ENCODE data around the gene KLK1. TPM values are rescaled to one million over a fixed set of nuclear protein-coding genes. Genes with fewer than 3 reads are reported as not detected.

The KLK1 gene
- total and polyA plus RNA-seq, 7 donors = 0.08 to 0.48 (median 0.33) TPM; not detected in 3

GRCh38 chr19:50795664-50796073 is 27.9 kb downstream of the KLK1 start:
- ATAC-seq (no peak), DNase-seq (no peak)
- Histone ChIP-seq H3K36me3 (ENCODE audit: insufficient read depth in 1 of 2, low read depth in 1 of 2) (peaks cover 3 to 43% of the 10 kb centered on the region in 2 donors), H3K4me3 (no peak overlapping the region), H3K27me3 (ENCODE audit: insufficient read depth in 3 of 3, low read length in 2 of 3) (peaks cover 0 to 2% (median 0%) of the 10 kb centered on the region in 3 donors), H3K4me1 (no peaks in the 10 kb centered on the region), H3K9me3 (no peaks in the 10 kb centered on the region), H3K27ac (no peak overlapping the region)
- TF ChIP-seq CTCF (IDR thresholded peaks at IDR 0.05) = no peak
- WGBS, 3 donors = 76 to 88% (median 77%) methylated on average over 4 of the region's 4 CpGs
- intact Hi-C loops (cut with DNase I) = no loop called here

- H3K27ac ChIP-seq = no peak overlapping the region
- intact Hi-C loops (cut with DNase I) = no loop called here
- peak in 3 of 4 donors; percentile 24 to 35 (median 27) for ATAC-seq
- DNase-seq = no peak
- H3K9me3 ChIP-seq = no peaks in the 10 kb centered on the region
- no peak for TF ChIP-seq CTCF (IDR thresholded peaks at IDR 0.05)
- H3K4me1 ChIP-seq = no peaks in the 10 kb centered on the region
- no peak overlapping the region for H3K4me3 ChIP-seq
- H3K27me3 ChIP-seq (ENCODE audit: insufficient read depth in 3 of 3, low read length in 2 of 3) = peaks cover 0 to 2% (median 0%) of the 10 kb centered on the region in 3 donors
- peaks cover 3 to 40% of the 10 kb centered on the region in 2 donors for H3K36me3 ChIP-seq (ENCODE audit: insufficient read depth in 1 of 2, low read depth in 1 of 2)
- 39 to 45% (median 42%) methylated on average over 18 of the region's 18 CpGs for WGBS, 3 donors
These were observed 28.5 kb downstream of the KLK1 start for GRCh38 chr19:50794876-50795663.

GRCh38 chr19:50794074-50794875 is 29.3 kb downstream of the KLK1 start:
- peaks cover 3 to 32% of the 10 kb centered on the region in 2 donors for H3K36me3 ChIP-seq (ENCODE audit: insufficient read depth in 1 of 2, low read depth in 1 of 2)
- 12 to 21% (median 21%) methylated on average over 14 to 16 of the region's 16 CpGs for WGBS, 3 donors
- no peaks in the 10 kb centered on the region for H3K4me1 ChIP-seq
- no peak for DNase-seq
- no peak overlapping the region for H3K4me3 ChIP-seq
- intact Hi-C loops (cut with DNase I) = no loop called here
- ATAC-seq = peak in 3 of 4 donors; percentile 19 to 27 (median 22)
- H3K9me3 ChIP-seq = no peaks in the 10 kb centered on the region
- TF ChIP-seq CTCF (IDR thresholded peaks at IDR 0.05) = no peak
- peaks cover 0 to 2% (median 0%) of the 10 kb centered on the region in 3 donors for H3K27me3 ChIP-seq (ENCODE audit: insufficient read depth in 3 of 3, low read length in 2 of 3)
- no peak overlapping the region for H3K27ac ChIP-seq

GRCh38 chr19:50793558-50794065 is 30.0 kb downstream of the KLK1 start:
- ATAC-seq = no peak
- intact Hi-C loops (cut with DNase I) = no loop called here
- H3K27ac ChIP-seq = no peak overlapping the region
- no peaks in the 10 kb centered on the region for H3K9me3 ChIP-seq
- no peak for DNase-seq
- H3K4me3 ChIP-seq = no peak overlapping the region
- H3K36me3 ChIP-seq (ENCODE audit: insufficient read depth in 1 of 2, low read depth in 1 of 2) = peaks cover 3 to 25% of the 10 kb centered on the region in 2 donors
- H3K27me3 ChIP-seq (ENCODE audit: insufficient read depth in 3 of 3, low read length in 2 of 3) = peaks cover 0 to 2% (median 0%) of the 10 kb centered on the region in 3 donors
- no peaks in the 10 kb centered on the region for H3K4me1 ChIP-seq
- TF ChIP-seq CTCF (IDR thresholded peaks at IDR 0.05) = no peak
- WGBS, 3 donors = 53 to 66% (median 53%) methylated on average over 11 of the region's 11 CpGs

Measured in psoas muscle (tissue), 8 donors.